GM12874 (cell line): Measurements from ENCODE around the gene SLC7A9.

Source experiments
- TF ChIP-seq, protein P1 (sequence below): IDR thresholded peaks from 2 replicates; pipeline ENCODE4 v1.5.1; 2011; ENCODE audit warnings: low read depth, mild to moderate bottlenecking, control low read depth, low read length, moderate library complexity; ENCODE audit not compliant: insufficient read depth

The SLC7A9 gene

DNA sequence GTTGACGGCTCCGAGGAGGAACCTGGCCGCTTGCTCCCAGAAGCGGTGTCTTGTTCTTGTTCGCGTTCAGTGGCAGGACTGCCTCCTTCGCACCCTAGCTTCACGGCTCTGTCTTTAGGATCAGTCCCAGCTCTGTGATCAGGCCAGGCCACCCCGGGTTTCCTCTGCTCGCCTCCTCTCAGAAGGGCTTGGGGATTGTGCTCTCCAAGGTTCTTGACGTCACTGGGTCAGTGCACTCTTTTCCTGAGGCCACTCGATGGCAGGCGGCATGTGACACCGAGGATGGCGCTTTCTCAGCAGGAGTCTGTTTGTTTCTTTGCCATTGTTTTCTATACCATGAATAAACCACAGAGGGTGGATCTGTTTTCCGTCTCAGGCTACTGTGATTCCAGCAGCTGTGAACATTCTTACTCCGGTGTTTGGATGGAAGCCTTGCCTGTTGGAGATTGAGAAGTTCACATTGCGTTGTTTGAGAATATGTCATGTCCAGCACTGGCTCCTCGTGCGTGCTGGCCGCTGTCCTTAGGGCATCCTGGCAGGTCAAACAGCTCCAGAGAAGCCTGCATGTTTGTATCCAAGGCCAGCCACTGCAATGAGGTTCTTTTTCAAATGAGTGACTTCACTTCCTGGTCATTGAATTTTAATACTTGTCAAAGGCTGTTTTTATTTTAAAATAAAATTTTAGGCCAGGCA, 44.5 kb downstream of the SLC7A9 start:
- TF ChIP-seq, protein P1, sequence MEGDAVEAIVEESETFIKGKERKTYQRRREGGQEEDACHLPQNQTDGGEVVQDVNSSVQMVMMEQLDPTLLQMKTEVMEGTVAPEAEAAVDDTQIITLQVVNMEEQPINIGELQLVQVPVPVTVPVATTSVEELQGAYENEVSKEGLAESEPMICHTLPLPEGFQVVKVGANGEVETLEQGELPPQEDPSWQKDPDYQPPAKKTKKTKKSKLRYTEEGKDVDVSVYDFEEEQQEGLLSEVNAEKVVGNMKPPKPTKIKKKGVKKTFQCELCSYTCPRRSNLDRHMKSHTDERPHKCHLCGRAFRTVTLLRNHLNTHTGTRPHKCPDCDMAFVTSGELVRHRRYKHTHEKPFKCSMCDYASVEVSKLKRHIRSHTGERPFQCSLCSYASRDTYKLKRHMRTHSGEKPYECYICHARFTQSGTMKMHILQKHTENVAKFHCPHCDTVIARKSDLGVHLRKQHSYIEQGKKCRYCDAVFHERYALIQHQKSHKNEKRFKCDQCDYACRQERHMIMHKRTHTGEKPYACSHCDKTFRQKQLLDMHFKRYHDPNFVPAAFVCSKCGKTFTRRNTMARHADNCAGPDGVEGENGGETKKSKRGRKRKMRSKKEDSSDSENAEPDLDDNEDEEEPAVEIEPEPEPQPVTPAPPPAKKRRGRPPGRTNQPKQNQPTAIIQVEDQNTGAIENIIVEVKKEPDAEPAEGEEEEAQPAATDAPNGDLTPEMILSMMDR, result no peak

DNA sequence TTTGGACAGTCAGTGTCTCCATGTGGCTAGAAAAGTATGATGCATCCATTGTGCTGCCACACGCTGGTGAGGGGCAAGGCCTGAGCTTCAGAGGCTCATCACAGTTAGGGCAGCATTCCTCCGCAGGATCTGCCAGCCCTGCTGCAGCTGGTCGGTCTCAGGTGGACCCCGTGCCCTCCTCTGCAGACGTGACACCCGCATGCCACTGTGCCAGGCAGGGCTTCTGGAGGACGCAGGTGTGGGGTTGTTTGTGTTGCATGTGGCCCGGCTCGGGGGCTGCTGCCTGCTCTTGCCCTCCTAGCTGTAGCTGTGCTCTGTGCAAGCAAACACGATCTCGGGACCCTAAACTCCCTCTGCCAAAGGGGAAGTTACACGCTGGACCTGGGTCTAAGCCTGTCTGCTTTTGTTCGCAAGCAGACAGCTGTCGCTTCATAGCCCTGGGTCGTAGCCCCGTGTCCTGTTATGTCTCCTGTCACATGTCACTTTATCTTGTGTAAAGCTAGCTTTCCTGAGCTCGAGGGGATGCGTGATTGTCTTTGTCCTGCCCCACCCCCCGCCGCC, 45.3 kb downstream of the SLC7A9 start:
- TF ChIP-seq, protein P1, result no peak

DNA sequence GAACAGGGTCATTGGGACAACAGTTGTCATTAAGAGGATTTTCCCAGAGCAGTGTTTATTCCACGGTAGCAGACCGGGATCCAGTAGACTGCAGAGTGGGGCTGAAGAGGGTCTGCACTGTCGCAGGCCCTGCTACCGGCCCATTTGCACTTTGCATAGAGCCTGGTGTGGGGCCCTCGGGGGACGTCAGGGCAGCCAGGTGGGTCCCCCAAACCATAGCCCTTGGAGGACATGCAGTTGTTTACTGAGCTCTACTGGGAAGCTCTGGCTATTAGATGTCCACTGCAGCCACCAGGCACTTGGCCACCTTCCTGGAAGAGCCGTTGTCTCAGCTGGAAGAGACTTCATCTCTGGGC, 45.8 kb downstream of the SLC7A9 start:
- TF ChIP-seq, protein P1, result no peak

DNA sequence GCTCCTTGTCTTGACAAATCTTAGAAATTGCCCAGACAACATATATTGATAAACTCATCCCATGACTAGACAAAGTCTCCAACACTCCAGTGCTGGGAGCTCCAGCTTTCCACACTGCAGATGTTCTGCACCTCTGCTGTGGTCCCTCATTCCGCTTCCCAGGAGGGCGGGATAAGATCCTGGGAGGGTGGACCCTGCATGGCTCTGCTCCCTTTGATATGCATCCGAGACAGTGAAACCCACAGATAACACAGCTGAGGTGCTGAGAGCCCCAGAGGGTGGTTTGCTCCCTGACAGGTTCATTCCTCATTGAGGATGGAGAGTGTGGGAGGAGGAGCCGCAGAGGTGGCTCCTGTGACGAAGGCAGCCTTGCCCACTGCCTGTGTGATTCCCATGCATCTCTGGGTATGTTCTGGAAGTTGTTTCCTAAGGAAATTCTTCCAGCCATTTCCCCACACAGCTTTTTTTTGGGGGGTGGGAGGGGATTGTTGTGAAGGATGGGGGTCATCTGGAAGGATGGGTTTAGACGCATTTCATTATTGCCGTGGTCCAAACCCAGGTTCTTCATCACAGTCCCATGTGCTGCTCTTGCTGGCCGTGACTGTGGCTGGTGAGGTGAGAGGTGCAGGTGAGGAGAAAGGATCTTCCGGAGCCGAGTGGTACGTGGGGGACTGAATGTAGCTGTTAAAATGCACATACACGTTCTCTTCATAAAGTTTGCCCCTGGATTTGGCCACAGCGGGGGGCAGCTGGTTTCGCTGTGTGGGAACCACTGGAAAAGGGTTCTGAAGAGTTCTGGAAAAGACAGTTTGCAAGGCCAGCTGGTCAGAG, 46.4 kb downstream of the SLC7A9 start:
- TF ChIP-seq, protein P1, result no peak

DNA sequence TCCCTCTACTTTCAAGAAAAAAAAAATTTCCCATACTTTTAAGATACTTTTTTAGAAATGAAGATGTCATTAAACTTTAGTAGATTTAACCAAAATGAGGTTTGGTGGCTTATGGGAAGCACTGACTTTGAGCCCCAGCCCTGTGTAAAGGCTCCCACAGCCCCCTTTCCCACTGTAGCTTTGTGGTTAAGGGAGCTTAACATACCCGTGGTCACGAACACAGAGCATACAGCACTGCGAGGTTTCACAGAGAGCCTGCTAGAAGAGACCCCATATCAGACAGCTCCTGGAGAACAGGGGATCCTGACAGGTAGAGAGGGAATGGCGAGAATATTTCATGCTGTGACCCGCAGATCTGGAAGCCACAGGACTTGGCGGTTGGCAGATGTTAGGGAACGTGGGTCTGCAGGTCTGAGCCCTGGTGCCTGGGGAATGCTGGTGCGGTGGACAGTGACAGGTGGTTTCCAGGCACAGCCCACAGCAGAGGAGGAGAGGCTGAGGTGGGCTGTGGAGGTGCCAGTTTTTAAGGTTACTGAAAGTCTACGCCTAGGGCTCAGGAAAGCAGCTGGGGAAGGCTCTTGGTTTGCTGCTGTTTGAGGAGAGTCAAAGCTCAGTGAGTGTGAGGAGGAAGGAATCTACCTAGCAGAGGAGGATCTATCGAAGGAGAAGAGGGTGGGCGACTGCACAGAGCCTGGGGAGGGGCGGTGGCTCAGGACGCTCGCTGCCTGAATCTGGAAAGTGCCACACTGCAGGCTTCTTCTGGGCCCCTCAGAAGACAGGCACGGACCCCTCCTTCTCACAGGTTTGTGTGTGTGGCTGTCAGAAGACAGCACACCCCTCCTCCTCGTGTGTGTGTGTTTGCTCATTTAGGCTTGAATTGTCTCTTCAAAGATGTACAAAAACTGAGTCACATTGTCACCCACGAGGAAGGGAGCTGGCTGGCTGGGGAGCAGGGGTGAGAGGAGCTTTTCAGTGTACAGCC, 49.9 kb downstream of the SLC7A9 start:
- TF ChIP-seq, protein P1, result no peak

DNA sequence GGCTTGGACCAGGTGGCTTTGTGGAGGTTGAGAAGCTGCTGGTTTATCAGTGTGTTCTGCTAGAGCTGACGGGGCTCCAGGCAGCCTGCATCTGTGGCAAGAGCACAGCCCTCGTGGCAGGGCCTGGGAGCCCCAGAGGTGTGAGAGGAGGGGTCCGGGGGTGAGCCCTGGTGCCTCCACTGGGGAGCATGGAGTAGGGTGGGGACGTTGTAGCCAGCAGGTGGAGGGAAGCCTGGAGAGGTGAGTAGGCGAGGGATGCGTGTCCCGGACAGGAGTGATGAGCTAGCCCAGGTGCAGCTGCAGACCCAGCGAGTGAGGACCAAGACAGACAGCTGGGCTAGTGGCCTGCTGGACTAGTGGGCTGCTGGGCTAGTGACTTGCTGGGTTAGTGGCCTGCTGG, 51.0 kb downstream of the SLC7A9 start:
- TF ChIP-seq, protein P1, result no peak
